HG03045 (cell line): Measurements from ENCODE around the gene ANXA4.
"Not testable (repeated sequence)": the region's sequence is repeated elsewhere in the genome, so short reads cannot be mapped to it uniquely, and the experiment has no call there.

Experiments
- ATAC-seq: cut with Tn5 transposase; IDR thresholded peaks from one replicate; pipeline ENCODE4 v1.9.1; 2021; ENCODE audit warnings: mild to moderate bottlenecking, moderate library complexity; ENCODE audit not compliant: unreplicated experiment

ANXA4 gene

GRCh38 chr2:69718338-69718965, 23.5 kb upstream of the ANXA4 start:
- ATAC-seq: no peak

- ATAC-seq: no peak
Measured at GRCh38 chr2:69720404-69720803, 21.5 kb upstream of the ANXA4 start.

GRCh38 chr2:69721022-69721421, 20.9 kb upstream of the ANXA4 start:
- no peak for ATAC-seq

- no peak for ATAC-seq
Measured at GRCh38 chr2:69723791-69724190, 18.1 kb upstream of the ANXA4 start.

GRCh38 chr2:69724540-69725159, 17.3 kb upstream of the ANXA4 start:
- peak; percentile 65 for ATAC-seq

- ATAC-seq: no peak
Measured at GRCh38 chr2:69725706-69726360, 16.1 kb upstream of the ANXA4 start.

GRCh38 chr2:69729266-69729665, 12.7 kb upstream of the ANXA4 start:
- ATAC-seq: no peak

GRCh38 chr2:69729781-69730180, 12.2 kb upstream of the ANXA4 start:
- no peak for ATAC-seq

GRCh38 chr2:69731147-69731970, 10.6 kb upstream of the ANXA4 start:
- no peak for ATAC-seq

GRCh38 chr2:69733342-69734034, 8.4 kb upstream of the ANXA4 start:
- no peak for ATAC-seq

- ATAC-seq: no peak
Measured at GRCh38 chr2:69734035-69734611, 7.8 kb upstream of the ANXA4 start.

GRCh38 chr2:69734854-69735544, 6.9 kb upstream of the ANXA4 start:
- ATAC-seq: no peak

- no peak for ATAC-seq
Measured at GRCh38 chr2:69735686-69736085, 6.2 kb upstream of the ANXA4 start.

GRCh38 chr2:69738149-69738548, 3.8 kb upstream of the ANXA4 start:
- ATAC-seq: not testable (repeated sequence)

- ATAC-seq: no peak
Measured at GRCh38 chr2:69740502-69740951, 1.4 kb upstream of the ANXA4 start.

GRCh38 chr2:69741229-69741574, 732 bp upstream of the ANXA4 start:
- ATAC-seq: peak; percentile 21

- no peak for ATAC-seq
Measured at GRCh38 chr2:69742322-69742952, 503 bp downstream of the ANXA4 start.

- no peak for ATAC-seq
Measured at GRCh38 chr2:69743847-69744264, 1.9 kb downstream of the ANXA4 start.

- ATAC-seq: no peak
Measured at GRCh38 chr2:69744456-69744855, 2.5 kb downstream of the ANXA4 start.
